Measurements from ENCODE around the gene ANKK1. TPM values are rescaled to one million over a fixed set of nuclear protein-coding genes. Genes with fewer than 3 reads are reported as not detected.

Gene ANKK1
- total RNA-seq, 1 donor from 2014 or later: 0.15 TPM

Other genes starting within 250 kb of the ANKK1 start
- 12.2 and 28.2 TPM in 2 replicates for gene TTC12, start 73.2 kb upstream of the ANKK1 start, total RNA-seq
- gene DRD2, start 87.6 kb downstream of the ANKK1 start, total RNA-seq: not detected in 2 replicates

Data from renal cortical epithelial cell (primary cell).